ENCODE data around the gene MVB12B.

The MVB12B gene

DNA sequence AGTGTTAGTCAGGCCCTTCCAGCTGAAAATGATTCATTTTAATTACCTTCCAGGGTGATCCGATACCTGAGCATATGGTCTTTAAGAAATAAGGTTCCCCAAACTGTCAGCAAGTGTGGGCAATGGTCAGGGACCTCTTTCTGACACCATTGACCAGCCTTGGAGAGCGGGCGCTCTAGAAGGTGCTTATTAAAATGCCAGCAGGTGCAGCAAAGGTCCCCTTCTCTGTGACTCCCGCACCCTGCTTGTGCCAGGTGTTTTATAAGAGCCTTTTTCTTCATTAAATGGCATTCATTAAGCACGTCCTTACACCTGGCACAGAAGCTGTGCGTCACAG is 85.3 kb downstream of the MVB12B start:
- no peaks in the 10 kb centered on the region for H3K9me3 ChIP-seq (ENCODE audit: severe bottlenecking)
- H3K36me3 ChIP-seq = peaks cover 8% of the 10 kb centered on the region; the same call in 1 of the 2 replicates
- DNase-seq = no peak
- no peak overlapping the region for H3K27ac ChIP-seq
- TF ChIP-seq, protein P1, sequence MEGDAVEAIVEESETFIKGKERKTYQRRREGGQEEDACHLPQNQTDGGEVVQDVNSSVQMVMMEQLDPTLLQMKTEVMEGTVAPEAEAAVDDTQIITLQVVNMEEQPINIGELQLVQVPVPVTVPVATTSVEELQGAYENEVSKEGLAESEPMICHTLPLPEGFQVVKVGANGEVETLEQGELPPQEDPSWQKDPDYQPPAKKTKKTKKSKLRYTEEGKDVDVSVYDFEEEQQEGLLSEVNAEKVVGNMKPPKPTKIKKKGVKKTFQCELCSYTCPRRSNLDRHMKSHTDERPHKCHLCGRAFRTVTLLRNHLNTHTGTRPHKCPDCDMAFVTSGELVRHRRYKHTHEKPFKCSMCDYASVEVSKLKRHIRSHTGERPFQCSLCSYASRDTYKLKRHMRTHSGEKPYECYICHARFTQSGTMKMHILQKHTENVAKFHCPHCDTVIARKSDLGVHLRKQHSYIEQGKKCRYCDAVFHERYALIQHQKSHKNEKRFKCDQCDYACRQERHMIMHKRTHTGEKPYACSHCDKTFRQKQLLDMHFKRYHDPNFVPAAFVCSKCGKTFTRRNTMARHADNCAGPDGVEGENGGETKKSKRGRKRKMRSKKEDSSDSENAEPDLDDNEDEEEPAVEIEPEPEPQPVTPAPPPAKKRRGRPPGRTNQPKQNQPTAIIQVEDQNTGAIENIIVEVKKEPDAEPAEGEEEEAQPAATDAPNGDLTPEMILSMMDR (IDR thresholded peaks at IDR 0.05; ENCODE audit: low read depth, low read length) = no peak
- H3K4me3 ChIP-seq (ENCODE audit: low read depth, low read length) = no peak overlapping the region
- H3K27me3 ChIP-seq (ENCODE audit: insufficient read depth, low read depth, severe bottlenecking) = no peaks in the 10 kb centered on the region

DNA sequence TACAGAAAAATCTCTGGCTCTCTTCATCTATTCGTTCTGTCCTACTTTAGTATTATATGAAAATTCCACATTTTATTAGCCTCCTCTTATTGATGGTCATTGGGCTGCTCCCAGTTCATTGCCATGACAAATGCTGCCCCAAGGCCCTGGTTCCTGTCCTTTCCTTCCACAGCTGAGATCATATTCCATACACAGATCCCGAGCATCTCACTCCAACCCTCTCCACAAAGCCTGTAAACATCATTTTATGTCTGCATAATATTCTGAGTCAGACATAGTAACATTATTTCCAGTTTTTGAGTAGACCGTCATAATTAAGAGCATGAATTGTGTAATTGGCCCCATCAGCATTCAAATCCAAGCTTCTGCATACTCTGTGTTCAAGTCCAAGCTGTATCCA is 86.3 kb downstream of the MVB12B start:
- TF ChIP-seq, protein P1 (IDR thresholded peaks at IDR 0.05; ENCODE audit: low read depth, low read length) = no peak
- Histone ChIP-seq H3K36me3 (peaks cover 8% of the 10 kb centered on the region; the same call in 1 of the 2 replicates), H3K4me3 (ENCODE audit: low read depth, low read length) (no peak overlapping the region), H3K27me3 (ENCODE audit: insufficient read depth, low read depth, severe bottlenecking) (no peaks in the 10 kb centered on the region), H3K27ac (no peak overlapping the region), H3K9me3 (ENCODE audit: severe bottlenecking) (no peaks in the 10 kb centered on the region)
- no peak for DNase-seq

DNA sequence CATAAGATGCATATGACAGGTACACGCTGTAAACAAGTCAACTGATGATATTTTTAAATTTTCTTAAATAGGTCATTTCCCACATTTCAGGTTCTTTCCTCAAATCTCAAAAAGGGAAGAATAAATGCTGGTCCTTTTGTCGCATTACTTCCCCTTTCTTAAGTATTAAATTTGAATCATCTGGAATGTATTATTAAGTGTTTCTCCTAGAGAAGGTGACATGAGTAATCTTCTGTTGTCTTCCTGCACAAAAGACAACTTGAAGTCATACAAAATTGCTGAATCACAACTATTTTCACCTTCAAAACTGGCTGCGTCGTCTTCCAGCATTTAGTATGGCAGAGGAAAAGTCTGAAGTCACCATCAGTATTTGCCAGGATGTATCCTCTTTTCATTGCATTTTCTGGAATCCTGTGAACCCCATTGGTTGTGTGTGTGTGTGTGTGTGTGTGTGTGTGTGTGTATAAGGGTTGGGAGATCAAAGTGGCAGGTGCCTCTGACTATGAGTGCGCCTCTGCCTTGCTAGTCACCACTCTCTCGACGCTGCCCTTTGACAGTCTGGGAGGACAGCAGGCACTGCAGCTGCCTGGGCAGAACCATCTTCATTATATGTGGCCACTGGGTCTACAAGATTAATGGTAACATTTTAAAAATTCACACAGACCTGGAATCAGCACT is 86.9 kb downstream of the MVB12B start:
- DNase-seq = no peak
- TF ChIP-seq, protein P1 (IDR thresholded peaks at IDR 0.05; ENCODE audit: low read depth, low read length) = no peak
- Histone ChIP-seq H3K36me3 (peaks cover 6% of the 10 kb centered on the region; the same call in 1 of the 2 replicates), H3K27ac (no peak overlapping the region), H3K9me3 (ENCODE audit: severe bottlenecking) (no peaks in the 10 kb centered on the region), H3K27me3 (ENCODE audit: insufficient read depth, low read depth, severe bottlenecking) (no peaks in the 10 kb centered on the region), H3K4me3 (ENCODE audit: low read depth, low read length) (no peak overlapping the region)

DNA sequence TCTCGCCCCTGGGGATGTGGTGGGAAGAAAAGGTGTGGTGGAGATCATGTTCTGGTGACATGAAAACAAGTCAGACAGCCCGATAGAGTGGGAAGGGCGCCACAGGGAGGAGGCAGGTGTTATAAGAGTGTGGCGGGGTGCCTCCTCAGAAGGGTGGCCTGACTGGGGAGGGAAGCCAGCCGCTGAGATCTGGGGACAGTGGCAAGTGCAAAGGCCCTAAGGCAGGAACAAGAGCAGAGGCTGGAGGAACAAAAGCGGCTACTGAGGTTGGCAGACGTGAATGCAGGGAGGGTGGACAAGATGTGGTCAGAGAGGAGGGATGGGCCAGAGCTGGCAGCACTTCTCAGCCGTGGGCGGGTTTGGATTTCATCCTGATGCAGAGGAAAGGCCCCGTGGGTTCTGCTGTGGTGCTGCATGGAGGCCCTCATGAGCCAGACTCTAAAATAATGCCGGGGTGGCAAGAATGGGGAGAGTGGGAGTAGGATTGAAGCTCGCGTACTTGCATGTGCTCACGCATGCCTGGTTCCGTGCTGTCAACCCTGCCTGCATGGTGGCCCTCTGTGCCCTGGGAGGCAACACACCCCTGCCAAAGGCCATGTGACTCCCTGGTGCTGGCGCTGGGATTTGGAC is 89.2 kb downstream of the MVB12B start:
- Histone ChIP-seq H3K4me3 (ENCODE audit: low read depth, low read length) (no peak overlapping the region), H3K9me3 (ENCODE audit: severe bottlenecking) (no peaks in the 10 kb centered on the region), H3K27ac (no peak overlapping the region), H3K27me3 (ENCODE audit: insufficient read depth, low read depth, severe bottlenecking) (no peaks in the 10 kb centered on the region), H3K36me3 (no peaks in the 10 kb centered on the region)
- no peak for DNase-seq
- TF ChIP-seq, protein P1 (IDR thresholded peaks at IDR 0.05; ENCODE audit: low read depth, low read length) = no peak

DNA sequence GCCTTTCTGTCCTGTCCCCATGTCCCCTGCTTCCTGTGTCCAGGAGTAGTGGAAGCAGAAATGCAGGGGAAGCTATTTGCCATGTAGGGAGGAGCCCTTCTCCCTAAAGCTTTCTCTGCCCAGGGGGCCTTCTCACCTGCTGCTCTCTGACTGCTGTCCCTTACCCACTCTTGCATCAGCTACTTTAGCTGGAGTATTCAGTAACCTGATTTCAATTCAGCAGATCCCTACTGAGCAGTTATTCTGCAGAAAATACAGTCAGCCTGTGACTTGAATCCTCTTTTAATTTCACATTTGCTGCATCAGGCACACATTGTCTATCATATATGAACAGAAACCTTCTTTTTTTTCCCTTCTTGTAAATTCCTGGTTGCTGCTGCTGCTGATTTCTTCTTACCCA is 90.4 kb downstream of the MVB12B start:
- Histone ChIP-seq H3K36me3 (peaks cover 5% of the 10 kb centered on the region), H3K27ac (no peak overlapping the region), H3K9me3 (ENCODE audit: severe bottlenecking) (no peaks in the 10 kb centered on the region), H3K4me3 (ENCODE audit: low read depth, low read length) (no peak overlapping the region), H3K27me3 (ENCODE audit: insufficient read depth, low read depth, severe bottlenecking) (no peaks in the 10 kb centered on the region)
- TF ChIP-seq, protein P1 (IDR thresholded peaks at IDR 0.05; ENCODE audit: low read depth, low read length) = no peak
- DNase-seq = no peak
